ENCODE data around the gene AFAP1L2.

DNA sequence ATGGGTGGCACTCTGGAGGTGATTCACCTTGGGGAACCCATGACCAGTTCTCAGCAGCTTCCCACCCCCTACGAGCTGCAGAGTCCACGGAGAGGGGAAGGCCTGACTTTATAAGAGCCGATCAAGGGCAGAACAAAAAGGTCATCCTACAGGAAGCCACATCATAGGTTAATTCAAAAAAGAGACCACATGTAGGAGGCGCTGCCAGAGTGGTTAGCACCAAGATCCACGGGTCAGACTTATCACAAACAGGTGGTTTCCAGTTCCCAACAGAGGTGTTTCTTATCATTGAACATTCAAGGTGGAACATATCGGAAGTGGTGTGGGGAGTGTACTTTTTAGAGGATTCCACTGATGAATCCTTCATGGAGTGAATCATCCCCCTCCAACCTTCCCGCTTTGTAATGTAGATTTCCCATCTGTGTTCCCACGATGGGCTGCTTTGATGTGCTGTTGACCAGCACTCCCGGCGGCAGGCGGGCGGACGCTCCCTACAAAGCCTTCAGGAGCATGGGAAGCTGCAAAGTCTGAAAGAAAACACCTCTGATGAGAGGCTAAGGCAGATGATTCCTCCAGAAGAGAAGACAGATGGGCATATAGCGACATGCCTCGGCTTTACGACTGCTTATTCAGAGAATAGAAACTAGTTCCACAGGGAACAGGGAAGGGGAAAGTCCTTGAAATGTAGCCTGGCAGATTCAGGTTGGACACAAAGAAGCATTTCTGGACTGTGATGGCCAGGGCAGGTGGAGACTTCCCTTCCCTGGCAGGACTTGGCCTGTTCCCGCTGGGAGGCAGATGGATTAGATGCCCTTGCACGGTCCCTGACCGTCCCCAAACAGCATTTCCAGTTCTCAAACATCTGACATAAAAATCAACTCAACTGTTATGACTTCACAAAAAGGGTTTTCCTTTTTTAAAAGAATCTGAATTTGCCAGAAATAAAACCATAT lies 66.5 kb downstream of the AFAP1L2 start:
- TF ChIP-seq POLR2A (IDR thresholded peaks at IDR 0.05): no peak
- TF ChIP-seq, protein P1, sequence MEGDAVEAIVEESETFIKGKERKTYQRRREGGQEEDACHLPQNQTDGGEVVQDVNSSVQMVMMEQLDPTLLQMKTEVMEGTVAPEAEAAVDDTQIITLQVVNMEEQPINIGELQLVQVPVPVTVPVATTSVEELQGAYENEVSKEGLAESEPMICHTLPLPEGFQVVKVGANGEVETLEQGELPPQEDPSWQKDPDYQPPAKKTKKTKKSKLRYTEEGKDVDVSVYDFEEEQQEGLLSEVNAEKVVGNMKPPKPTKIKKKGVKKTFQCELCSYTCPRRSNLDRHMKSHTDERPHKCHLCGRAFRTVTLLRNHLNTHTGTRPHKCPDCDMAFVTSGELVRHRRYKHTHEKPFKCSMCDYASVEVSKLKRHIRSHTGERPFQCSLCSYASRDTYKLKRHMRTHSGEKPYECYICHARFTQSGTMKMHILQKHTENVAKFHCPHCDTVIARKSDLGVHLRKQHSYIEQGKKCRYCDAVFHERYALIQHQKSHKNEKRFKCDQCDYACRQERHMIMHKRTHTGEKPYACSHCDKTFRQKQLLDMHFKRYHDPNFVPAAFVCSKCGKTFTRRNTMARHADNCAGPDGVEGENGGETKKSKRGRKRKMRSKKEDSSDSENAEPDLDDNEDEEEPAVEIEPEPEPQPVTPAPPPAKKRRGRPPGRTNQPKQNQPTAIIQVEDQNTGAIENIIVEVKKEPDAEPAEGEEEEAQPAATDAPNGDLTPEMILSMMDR (IDR thresholded peaks at IDR 0.05): no peak
